ENCODE measurements around the gene TTC23L.

GRCh38 chr5:34790069-34790468 is 48.9 kb upstream of the TTC23L start:
- TF ChIP-seq EZH2 (IDR thresholded peaks at IDR 0.05) (no peak), POLR2AphosphoS5 (IDR thresholded peaks at IDR 0.05; ENCODE audit: borderline replicate concordance, low read depth, low read length) (no peak)

Data from SK-N-MC (cell line).